Dendritic cell treated with granulocyte-macrophage colony-stimulating factor and Interleukin-4, amounts not matched to agents 40 ng/mL and 50 ng/mL, for 4 days (primary cell): Measurements from ENCODE around the gene CEACAM8.

Source experiments
- H3K27ac Mint-ChIP-seq: one replicate; pipeline ENCODE4 v1.8.0; 2022; ENCODE audit warnings: mild to moderate bottlenecking, mixed read lengths
- H3K27me3 Mint-ChIP-seq: one replicate; pipeline ENCODE4 v1.8.0; 2022; ENCODE audit warnings: mild to moderate bottlenecking, mixed read lengths
- H3K36me3 Mint-ChIP-seq: one replicate; pipeline ENCODE4 v1.8.0; 2022; ENCODE audit warnings: low read depth, mixed read lengths
- H3K4me1 Mint-ChIP-seq: one replicate; pipeline ENCODE4 v1.8.0; 2022; ENCODE audit warnings: low read depth, mixed read lengths
- H3K4me3 Mint-ChIP-seq: one replicate; pipeline ENCODE4 v1.8.0; 2022; ENCODE audit warnings: mild to moderate bottlenecking, moderate library complexity, mixed read lengths
- H3K9me3 Mint-ChIP-seq: one replicate; pipeline ENCODE4 v1.8.0; 2022; ENCODE audit warnings: mixed read lengths
- intact Hi-C: fragments of 100-400 bp; cut with micrococcal nuclease; formaldehyde crosslinking; loops from one replicate; pipeline ENCODE4 v1.15.0; 2022

The CEACAM8 gene

GRCh38 chr19:42601811-42602443, 7.2 kb upstream of the CEACAM8 start:
- Mint-ChIP-seq H3K4me3 (no peak overlapping the region), H3K9me3 (no peaks in the 10 kb centered on the region), H3K27me3 (peaks cover 49% of the 10 kb centered on the region), H3K4me1 (no peaks in the 10 kb centered on the region), H3K36me3 (no peaks in the 10 kb centered on the region), H3K27ac (no peak overlapping the region)
- intact Hi-C loops, result no loop called here

- Mint-ChIP-seq H3K4me1 (peaks cover 23% of the 10 kb centered on the region), H3K9me3 (no peaks in the 10 kb centered on the region), H3K36me3 (no peaks in the 10 kb centered on the region), H3K27me3 (peaks cover 71% of the 10 kb centered on the region), H3K27ac (no peak overlapping the region), H3K4me3 (no peak overlapping the region)
- intact Hi-C loops, result loop anchor here (1.0 kb wide), 3 partner anchors 29 to 146 kb away; no protein-coding TSS in a partner anchor
These were observed 1.8 kb upstream of the CEACAM8 start for GRCh38 chr19:42596391-42597072.

- H3K4me3 Mint-ChIP-seq, result no peak overlapping the region
- intact Hi-C loops, result loop anchor here (1.0 kb wide), 3 partner anchors 28 to 145 kb away; no protein-coding TSS in a partner anchor
- H3K4me1 Mint-ChIP-seq, result peaks cover 23% of the 10 kb centered on the region
- no peak overlapping the region for H3K27ac Mint-ChIP-seq
- H3K9me3 Mint-ChIP-seq, result no peaks in the 10 kb centered on the region
- peaks cover 73% of the 10 kb centered on the region for H3K27me3 Mint-ChIP-seq
- no peaks in the 10 kb centered on the region for H3K36me3 Mint-ChIP-seq
These were observed 937 bp upstream of the CEACAM8 start for GRCh38 chr19:42595550-42596172.

- Mint-ChIP-seq H3K36me3 (no peaks in the 10 kb centered on the region), H3K27me3 (peaks cover 64% of the 10 kb centered on the region), H3K4me3 (no peak overlapping the region), H3K9me3 (no peaks in the 10 kb centered on the region), H3K4me1 (peaks cover 8% of the 10 kb centered on the region), H3K27ac (no peak overlapping the region)
- intact Hi-C loops, result no loop called here
These were observed 4.9 kb downstream of the CEACAM8 start for GRCh38 chr19:42589792-42590191.

- Mint-ChIP-seq H3K9me3 (no peaks in the 10 kb centered on the region), H3K27me3 (peaks cover 65% of the 10 kb centered on the region), H3K4me1 (peaks cover 7% of the 10 kb centered on the region), H3K36me3 (no peaks in the 10 kb centered on the region), H3K4me3 (no peak overlapping the region), H3K27ac (no peak overlapping the region)
- intact Hi-C loops, result no loop called here
These were observed 10.3 kb downstream of the CEACAM8 start for GRCh38 chr19:42584466-42584865.

GRCh38 chr19:42577016-42577415, 17.7 kb downstream of the CEACAM8 start:
- no peaks in the 10 kb centered on the region for H3K9me3 Mint-ChIP-seq
- H3K27me3 Mint-ChIP-seq, result peaks cover 57% of the 10 kb centered on the region
- intact Hi-C loops, result no loop called here
- H3K4me3 Mint-ChIP-seq, result no peak overlapping the region
- H3K36me3 Mint-ChIP-seq, result no peaks in the 10 kb centered on the region
- H3K4me1 Mint-ChIP-seq, result peaks cover 12% of the 10 kb centered on the region
- H3K27ac Mint-ChIP-seq, result no peak overlapping the region

GRCh38 chr19:42576241-42576640, 18.5 kb downstream of the CEACAM8 start:
- H3K4me3 Mint-ChIP-seq, result no peak overlapping the region
- H3K36me3 Mint-ChIP-seq, result no peaks in the 10 kb centered on the region
- intact Hi-C loops, result no loop called here
- peaks cover 16% of the 10 kb centered on the region for H3K4me1 Mint-ChIP-seq
- H3K9me3 Mint-ChIP-seq, result no peaks in the 10 kb centered on the region
- H3K27me3 Mint-ChIP-seq, result peaks cover 59% of the 10 kb centered on the region
- no peak overlapping the region for H3K27ac Mint-ChIP-seq

GRCh38 chr19:42573642-42574041, 21.1 kb downstream of the CEACAM8 start:
- Mint-ChIP-seq H3K9me3 (no peaks in the 10 kb centered on the region), H3K4me3 (no peak overlapping the region), H3K36me3 (no peaks in the 10 kb centered on the region), H3K27me3 (peaks cover 54% of the 10 kb centered on the region), H3K27ac (no peak overlapping the region), H3K4me1 (peaks cover 38% of the 10 kb centered on the region)
- intact Hi-C loops, result no loop called here

GRCh38 chr19:42571116-42571515, 23.6 kb downstream of the CEACAM8 start:
- Mint-ChIP-seq H3K4me1 (peaks cover 46% of the 10 kb centered on the region), H3K4me3 (no peak overlapping the region), H3K27me3 (peaks cover 50% of the 10 kb centered on the region), H3K36me3 (no peaks in the 10 kb centered on the region), H3K9me3 (no peaks in the 10 kb centered on the region), H3K27ac (no peak overlapping the region)
- intact Hi-C loops, result no loop called here

GRCh38 chr19:42569193-42569592, 25.5 kb downstream of the CEACAM8 start:
- H3K36me3 Mint-ChIP-seq, result no peaks in the 10 kb centered on the region
- no peak overlapping the region for H3K4me3 Mint-ChIP-seq
- no peak overlapping the region for H3K27ac Mint-ChIP-seq
- peaks cover 55% of the 10 kb centered on the region for H3K4me1 Mint-ChIP-seq
- intact Hi-C loops, result no loop called here
- no peaks in the 10 kb centered on the region for H3K9me3 Mint-ChIP-seq
- H3K27me3 Mint-ChIP-seq, result peaks cover 56% of the 10 kb centered on the region

GRCh38 chr19:42568006-42568405, 26.7 kb downstream of the CEACAM8 start:
- no peaks in the 10 kb centered on the region for H3K9me3 Mint-ChIP-seq
- H3K4me1 Mint-ChIP-seq, result peaks cover 67% of the 10 kb centered on the region
- no peak overlapping the region for H3K4me3 Mint-ChIP-seq
- no peaks in the 10 kb centered on the region for H3K36me3 Mint-ChIP-seq
- H3K27me3 Mint-ChIP-seq, result peaks cover 56% of the 10 kb centered on the region
- H3K27ac Mint-ChIP-seq, result no peak overlapping the region
- intact Hi-C loops, result no loop called here

GRCh38 chr19:42567567-42567966, 27.2 kb downstream of the CEACAM8 start:
- H3K4me1 Mint-ChIP-seq, result peaks cover 67% of the 10 kb centered on the region
- H3K36me3 Mint-ChIP-seq, result no peaks in the 10 kb centered on the region
- H3K27me3 Mint-ChIP-seq, result peaks cover 53% of the 10 kb centered on the region
- H3K27ac Mint-ChIP-seq, result no peak overlapping the region
- H3K4me3 Mint-ChIP-seq, result no peak overlapping the region
- intact Hi-C loops, result loop anchor here (1.0 kb wide), 1 partner anchor 29 kb away; no protein-coding TSS in a partner anchor
- no peaks in the 10 kb centered on the region for H3K9me3 Mint-ChIP-seq

- Mint-ChIP-seq H3K27ac (no peak overlapping the region), H3K4me1 (peaks cover 50% of the 10 kb centered on the region), H3K9me3 (no peaks in the 10 kb centered on the region), H3K36me3 (no peaks in the 10 kb centered on the region), H3K4me3 (no peak overlapping the region), H3K27me3 (peaks cover 76% of the 10 kb centered on the region)
- intact Hi-C loops, result loop anchor here (1.0 kb wide), 1 partner anchor 33 kb away; no protein-coding TSS in a partner anchor
These were observed 31.1 kb downstream of the CEACAM8 start for GRCh38 chr19:42563352-42564210.
